Stimulated activated CD8-positive, alpha-beta memory T cell treated with anti-CD3 and anti-CD28 coated beads, Interleukin-4, amount 100 ng/mL, for 1 hour (primary cell): ENCODE measurements around the gene CTSH.

Experiments used
- DNase-seq, 2 donors: peaks; one replicate each; pipeline ENCODE4 v3.0.0-alpha.2; 2020; ENCODE audit warnings: low read depth in 2 of 2, low spot score in 1 of 2

CTSH gene

DNA sequence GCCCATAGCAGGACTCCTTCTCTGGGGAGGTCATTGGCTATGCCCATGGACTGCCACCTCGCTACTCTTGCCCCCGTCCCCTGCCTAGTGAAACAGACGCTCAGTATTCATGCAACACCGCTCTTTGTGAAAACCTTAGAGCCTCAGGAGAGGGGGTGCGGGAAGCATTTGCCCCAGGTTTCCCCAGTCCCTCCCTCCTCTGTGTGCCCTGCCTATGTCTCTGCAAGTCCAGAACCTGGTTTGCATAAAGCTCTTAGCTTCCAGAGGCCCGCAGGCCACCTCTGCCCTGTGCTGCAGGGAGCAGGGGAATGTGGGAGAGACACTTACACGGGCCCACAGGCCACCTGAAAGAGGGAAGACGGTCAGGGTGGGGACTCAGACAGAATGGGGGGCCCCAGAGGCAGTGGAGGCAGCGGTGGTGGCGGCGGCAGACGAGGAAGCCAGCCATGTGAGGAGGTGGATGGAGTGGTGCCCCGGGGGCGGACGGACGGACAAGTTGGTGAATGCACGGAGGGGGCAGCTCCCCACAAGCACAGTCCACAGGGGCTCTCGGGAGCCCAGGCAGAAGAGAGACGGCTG lies 33.8 kb upstream of the CTSH start:
- DNase-seq, result no peak

DNA sequence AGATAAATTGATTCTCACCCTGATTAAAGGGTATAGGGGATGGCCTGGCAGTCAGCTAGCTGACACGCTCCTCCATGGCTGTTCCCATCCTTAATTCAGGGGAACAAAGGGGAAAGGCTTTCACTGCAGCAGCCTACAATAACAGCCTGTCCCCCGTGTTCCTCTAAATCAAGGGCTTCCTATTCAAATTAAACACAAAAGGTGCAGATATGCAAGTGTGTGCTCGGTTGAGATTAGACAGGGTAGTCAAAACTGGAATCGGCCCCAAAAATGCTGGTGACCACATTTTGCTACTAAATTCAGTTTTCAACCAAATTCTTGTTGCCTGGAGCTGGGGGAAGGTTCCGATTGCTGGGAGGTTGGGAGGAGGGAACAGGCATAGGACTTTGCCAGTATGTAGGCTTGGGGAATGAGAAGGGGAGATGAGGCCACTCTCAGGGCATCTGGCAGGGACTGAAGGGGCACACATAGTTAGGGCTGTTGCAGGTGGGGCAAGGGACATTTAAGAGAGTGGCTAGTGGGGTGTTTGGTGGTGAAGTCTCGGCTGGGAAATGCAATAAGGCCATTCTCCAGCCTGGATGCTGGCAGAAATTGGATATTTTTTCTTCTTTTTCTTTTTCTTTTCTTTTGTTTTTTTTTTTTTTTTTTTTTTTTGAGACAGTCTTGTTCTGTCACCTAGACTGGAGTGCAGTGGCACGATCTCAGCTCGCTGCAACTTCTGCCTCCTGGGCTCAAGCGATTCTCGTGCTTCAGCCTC lies 32.9 kb upstream of the CTSH start:
- no peak for DNase-seq

DNA sequence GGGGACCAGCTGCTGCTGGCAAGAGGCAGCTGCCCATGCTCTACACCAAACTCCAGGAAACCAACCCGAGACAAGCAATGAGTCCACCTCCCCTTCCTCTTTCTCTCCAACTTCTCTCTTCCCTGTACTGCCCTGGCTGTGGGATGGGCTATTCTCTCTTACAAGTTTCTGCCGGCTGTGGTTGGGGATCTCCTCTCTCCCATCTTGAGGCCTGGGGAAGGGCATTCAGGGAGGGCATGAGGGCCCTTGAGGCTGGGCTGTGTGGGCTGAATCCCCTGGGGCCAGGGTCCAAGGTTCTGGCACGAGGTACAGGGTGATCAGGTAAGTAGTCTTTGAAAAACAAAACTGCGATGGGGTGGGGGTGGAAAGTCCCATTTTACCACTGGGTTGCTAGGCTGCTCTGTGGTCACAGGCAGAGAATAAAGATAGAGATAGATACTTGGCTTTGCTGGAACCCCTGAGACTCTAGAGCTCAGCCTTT lies 32.3 kb upstream of the CTSH start:
- DNase-seq, result no peak

DNA sequence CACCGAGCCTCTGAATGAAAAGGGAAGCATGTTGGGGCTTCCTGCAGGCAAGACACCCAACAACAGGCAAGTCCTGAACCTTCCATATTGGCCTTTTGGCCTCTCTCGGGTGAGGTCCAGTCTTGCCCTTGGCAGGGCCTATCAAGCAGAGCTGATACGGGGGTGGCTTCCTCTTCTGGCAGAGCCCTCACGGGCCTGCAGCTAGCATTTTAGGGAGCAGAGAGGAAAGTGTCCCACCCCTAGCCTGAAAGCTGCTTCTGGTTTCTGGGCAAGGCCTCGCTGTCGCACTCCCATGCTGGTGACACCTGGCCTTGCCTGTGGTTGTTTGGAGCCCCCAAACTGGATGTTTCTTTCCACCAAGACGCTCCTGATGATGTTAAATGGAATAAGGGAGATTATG lies 31.8 kb upstream of the CTSH start:
- DNase-seq, result no peak

DNA sequence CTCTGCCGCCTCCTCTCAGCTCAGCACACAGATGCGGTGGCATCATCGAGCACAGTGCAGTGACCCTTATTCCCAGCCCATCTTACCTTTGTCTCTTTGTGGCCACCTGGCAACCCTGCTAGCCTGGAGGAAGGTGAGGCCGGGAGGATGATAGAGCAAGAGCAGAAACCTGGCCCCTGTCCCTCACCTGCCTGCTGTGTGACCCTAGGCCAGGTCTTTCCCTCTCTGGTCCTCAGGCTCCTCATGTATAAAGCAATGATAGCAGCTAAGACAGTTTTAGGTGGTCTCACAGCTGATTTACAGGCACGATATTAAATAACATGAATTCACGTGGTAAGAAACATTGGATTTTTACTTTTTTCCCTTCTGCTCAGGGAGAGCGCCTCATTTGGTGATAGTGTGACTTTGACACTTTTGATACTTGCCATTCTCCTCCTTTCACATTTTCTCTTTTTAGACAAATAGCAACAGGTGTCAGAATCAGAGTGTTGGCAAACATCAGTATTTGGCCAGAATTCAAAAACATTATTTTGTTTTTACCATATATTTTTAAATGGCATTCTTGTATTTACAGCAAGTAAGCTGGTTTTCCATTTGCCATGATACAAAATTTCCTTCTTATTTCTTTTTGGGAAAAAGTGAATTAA lies 29.5 kb upstream of the CTSH start:
- no peak for DNase-seq

DNA sequence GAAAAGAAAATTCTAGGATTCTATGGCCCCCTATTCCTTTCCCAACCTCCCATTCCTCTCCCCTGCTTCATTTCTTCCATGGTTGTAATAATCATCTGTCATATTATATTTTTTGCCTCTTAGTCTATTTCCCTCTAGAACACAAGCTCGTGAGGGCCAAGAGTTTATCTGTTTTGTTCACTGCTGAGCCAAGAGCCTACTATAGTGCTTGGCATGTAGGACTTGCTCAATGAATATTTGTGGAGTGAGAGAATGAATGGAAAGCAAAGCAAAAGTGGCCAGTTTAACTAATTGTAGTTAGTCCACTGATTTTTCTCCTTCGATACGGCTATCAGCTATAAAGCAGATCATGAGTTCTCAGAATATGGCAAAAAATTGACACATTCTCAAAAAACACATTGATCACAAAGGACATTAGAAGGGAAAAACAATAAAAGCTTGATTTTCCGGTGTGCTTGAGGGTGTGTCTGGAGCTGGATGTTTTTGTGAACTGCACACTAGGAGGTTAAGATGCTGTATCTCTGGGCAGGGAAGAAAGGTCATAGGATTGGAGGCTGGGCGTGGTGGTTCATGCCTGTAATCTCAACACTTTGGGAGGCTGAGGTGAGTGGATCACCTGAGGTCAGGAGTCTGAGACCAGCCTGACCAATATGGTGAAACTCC lies 25.0 kb upstream of the CTSH start:
- DNase-seq, result no peak

DNA sequence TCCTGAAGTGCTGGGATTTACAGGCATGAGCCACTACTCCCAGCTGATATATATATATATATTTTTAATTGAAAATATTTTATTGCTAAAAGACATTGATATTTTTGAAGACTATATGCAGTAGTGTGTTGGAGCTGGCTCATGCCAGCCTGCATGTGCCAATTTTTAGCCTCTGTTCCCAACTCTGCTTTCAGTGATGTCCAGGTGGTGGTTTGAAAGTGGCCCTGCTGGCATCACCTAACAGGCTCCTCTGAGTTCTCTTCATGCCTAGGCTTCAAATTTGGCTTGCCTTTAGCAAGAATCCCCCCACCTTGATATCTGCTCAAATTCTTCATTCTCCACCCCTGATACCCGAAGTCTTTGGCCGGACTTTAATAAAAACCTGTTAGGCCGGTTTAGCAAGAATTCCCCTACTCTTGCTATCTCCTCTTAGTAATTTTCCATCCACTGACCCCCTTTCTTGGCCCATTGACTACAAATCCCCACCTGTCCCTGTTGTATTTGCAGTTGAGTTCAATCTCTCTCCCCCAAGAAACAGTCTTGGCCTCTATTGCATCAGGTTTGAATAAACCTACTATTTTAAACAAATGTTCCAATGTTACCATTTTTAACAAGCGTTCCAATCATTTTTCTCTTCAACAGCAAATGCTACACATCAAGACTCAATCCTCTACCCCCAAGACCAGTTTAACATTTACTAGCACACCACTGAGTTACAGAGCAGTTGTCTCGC lies 23.9 kb upstream of the CTSH start:
- no peak for DNase-seq

DNA sequence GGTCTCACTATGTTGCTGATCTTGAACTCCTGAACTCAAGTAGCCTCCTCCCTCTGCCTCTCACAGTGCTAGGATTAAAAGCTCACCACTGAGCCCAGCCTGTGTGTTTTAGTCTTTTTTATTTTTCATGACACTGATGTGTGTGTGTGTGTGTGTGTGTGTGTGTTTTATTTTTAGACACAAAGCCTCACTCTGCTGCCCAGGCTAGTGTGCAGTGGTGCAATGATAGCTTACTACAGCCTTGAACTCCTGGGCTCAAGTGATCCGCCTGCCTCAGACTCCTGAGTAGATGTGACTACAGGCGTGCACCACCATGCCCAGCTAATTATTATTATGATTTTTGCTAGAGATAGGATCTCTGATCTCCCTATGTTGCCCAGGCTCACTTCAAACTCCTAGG lies 23.3 kb upstream of the CTSH start:
- no peak for DNase-seq

DNA sequence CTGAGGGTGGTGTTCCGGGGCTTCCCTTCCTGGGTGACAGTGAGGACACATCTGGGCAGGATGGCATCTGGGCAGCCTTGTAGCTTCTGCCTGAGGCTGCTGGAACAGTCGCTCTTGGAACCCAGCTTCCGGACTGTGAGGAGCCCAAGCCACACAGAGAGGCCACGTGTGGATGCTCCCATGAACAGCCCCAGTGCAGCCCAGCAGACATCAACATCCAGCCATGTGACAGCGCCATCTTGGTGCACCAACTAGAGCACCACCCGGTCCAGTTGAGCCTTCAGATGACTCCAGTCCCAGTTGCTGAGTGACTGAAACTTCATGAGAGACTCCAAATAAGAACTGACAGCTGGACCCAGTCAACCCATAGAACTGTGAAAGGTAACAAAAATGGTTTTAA lies 15.5 kb upstream of the CTSH start:
- DNase-seq, result no peak

DNA sequence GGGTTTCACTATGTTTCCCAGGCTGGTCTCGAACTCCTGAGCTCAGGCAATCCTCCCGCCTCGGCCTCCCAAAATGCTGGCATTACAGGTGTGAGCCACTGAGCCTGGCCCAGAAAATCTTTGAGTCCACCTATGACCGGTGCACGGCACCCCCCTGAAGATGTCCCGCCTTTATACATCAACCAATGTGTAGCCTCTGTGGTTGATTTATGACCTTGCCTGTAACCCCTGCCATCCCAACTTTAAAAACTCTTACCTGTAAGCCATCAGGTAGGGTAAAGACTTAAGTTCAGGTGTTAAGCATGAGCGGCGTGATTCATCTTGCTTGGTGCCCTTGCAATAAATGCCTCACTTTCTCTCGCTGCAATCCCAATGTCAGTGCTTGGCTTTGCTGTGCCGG lies 14.5 kb upstream of the CTSH start:
- DNase-seq, result no peak

DNA sequence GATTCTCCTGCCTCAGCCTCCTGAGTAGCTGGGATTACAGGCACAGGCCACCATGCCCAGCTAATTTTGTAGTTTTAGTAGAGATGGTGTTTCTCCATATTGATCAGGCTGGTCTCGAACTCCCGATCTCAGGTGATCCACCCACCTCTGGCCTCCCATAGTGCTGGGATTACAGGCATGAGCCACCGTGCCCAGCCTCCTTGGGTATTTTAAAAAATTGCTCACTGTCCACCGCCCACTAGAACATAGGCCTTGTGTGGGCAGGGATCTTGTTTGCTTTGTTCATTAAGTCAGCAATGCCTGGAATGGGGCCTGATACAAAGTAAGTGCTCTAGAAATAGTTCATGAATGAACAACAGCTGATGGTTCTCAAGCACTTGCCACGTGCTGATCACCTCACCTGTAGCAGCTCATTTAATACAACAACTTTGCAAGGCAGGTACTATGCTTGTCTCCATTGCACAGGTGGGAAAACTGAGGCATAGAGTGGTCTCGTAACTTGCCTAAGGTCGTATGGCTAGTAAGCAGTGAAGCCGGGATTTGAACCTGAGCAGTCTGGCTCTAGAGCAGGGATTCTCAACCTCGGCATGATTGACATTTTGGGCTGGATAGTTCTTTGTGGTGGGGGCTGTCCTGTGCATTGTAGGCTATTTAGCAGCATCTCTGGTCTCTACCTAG lies 12.7 kb upstream of the CTSH start:
- no peak for DNase-seq

DNA sequence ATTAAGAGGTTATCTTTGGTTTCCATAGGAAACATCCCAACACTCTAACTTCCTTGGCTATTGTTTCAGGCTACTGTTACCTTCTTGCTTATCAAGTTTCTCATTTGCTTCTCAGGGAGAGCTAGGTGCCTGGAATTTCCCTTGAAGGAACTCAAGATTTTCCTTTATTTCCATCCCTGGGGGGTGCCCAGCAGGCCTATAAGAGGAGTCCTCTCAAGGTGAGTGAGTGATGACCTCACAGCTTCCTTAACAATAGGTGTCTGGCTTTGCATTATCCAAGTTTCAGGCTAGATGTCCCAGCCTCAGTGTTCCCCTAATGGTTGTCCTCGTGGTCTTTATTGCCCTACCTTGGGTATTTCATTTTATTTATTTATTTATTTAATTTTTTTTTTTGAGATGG lies 12.1 kb upstream of the CTSH start:
- no peak for DNase-seq

DNA sequence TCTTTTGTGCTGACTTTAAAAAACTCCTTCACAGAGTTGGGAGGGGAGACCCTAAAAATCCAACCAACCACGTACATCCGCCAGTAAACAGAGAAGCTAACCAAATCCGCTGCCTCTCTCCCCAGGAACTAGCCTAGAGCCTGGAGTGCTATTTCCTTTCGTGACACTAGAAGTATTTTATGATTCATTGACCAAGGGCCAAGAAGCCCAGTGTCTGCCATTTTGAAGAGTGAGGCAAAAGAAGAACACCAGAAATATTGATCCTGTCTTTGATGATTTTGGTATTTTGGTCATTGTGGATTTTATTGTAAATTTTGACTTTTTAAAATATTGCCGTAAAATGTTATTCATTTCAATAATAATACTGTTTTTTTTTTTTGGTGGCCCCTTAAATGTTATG lies 10.5 kb upstream of the CTSH start:
- DNase-seq, result no peak

DNA sequence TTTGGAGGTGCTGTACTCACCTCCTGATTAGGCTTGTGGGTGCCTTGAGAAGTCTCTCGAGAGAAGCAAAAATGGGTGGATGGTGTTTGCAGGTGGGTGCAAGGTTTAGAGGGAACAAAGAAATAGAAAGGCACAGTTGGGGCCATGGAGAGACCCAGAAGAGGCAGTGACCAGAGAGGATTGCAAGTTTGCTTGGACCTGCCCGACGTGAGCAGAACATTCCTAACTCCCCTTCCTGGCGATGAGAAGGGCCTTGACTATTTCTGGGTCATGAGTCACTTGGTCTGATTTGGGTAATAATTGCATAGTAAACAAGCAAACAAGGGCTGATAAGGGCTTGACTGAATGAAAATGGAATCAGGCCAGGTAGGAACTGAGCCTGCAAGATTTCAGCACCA lies 7.0 kb upstream of the CTSH start:
- DNase-seq, result no peak

DNA sequence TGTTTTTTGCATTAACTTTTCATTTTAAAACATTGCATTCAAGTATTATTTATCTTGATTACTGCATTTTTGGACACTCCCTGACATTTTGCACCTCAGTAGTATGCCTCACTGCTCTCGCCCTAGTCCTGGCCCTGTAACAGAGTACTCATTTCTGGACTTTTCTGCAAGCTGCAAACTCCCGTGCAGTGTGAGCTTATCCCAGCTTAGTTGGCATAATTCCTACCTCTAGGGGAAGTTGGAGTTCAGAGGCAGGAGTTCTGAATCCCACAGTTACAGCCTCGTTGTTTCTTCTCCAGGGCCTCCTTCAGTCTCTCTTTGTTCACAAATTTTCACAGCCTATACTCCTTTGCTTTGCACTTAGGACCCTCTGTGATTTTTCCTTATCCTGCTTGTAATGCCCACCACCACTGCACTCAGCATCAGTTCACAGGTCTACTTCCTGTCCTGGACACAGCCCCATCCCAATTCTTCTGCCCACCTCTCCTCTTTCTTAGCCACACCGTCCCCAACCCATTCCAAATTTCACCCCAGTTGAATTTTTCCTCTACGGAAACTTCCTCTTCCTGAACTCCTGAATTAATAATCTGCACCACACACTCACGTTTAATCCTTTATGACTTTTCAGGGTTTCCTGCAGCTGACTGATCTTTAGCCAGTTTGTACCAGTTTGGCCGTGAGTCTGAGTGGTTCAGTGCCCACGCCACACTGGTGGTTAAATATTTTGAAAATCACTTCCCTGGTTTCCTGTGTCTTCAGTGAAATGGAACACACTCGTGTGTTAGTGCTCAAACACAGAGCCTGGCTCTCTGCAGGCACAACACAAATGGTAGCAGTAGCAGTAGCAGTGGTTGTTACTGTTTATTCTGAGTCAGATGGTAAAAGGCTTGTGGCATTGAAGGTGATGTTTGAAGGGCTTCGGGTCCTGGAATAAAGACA lies 6.3 kb upstream of the CTSH start:
- DNase-seq, result no peak

DNA sequence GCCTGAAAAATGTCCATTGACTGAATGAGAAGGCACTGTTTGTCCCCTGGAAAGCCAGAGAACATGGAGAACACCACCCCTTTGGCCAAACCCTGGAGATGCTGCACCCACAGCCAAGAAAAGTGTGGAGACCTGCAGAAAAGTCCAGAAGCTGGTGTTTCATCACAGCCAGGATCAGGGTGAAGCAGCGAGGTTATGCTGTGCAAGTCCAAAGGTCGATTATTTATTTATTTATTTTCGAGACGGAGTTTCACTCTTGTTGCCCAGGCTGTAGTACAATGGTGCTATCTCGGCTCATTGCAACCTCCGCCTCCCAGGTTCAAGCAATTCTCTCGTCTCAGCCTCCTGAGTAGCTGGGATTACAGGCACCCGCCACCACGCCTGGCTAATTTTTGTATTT lies 5.5 kb upstream of the CTSH start:
- no peak for DNase-seq

DNA sequence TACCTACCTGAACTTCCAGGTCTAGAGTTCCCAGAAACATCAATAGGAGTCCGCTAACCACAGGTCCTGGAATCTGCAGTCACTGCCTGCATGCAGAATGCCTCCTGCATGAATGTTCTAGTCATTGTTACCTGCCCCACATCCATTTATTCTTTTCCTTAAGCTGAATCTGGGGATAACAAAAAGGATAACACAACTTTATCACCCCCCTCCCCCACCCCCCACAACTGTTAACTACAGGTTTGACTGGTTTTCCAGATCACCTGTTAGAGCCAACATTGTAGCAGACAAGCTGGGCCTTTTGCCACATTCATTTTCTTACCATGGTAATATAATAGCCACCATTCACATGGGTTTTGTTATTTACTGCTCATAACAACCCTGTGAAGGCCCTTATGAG lies 4.6 kb upstream of the CTSH start:
- no peak for DNase-seq

DNA sequence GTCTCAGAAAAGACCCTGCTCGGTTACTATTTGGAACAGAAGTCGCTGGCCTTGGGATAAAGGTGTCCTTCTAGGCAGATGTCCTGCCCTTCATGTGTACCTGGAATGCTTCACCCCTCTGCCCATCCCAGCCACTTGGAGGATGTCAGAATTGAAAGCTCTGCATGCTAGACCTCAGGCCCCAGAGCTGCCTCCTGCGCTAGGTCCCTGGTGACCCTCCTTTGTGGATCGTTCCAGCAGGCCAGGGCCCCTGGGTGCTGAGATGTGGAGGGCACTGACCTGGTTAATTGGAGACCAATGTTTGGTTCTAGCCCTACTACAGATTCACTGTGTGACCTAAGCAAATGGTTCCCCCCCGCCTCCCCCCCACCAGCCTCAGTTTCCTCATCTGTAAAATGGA lies 2.7 kb upstream of the CTSH start:
- no peak for DNase-seq

DNA sequence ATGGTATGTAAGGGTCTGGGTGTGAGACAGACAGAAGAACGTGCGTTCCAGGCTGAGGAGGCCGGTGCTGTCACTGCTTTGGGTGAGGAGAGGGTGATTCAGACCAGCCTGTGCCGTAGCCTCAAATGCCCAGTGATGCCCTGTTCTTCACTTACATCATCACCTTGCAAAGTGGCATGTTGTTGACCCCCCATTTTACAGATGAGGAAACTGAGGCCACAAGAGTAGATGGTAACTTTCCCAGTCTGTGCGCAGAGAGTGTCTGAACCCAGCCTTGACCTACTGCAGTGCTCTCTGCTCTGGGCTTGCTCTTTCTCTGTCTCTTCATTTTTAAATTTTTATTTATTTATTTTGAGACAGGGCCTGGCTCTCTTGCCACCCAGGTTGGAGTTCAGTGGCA lies 1.6 kb upstream of the CTSH start:
- no peak for DNase-seq

DNA sequence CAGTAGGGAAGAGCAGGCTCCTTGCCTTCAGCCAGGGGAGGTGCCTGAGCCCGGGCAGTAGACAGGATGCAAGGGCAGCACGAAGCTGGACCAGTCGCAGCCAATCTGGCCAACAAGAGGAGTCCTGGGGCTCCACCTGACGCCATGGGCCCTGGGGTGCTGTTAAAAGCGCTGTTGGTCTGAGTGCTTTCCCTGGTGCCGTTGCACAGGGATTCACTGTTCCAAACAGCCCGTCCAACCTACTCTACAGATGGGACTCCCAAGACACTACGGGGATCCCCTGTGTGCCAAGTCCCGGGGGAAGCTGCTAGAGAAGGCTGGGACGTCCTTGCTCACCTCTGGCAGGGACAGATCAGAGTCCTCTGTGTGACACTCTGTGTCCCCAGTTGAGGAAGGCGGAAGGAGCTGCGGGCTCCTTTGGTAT lies 632 bp downstream of the CTSH start:
- DNase-seq, result no peak
